Osteoblast (primary cell): ENCODE measurements around the gene EEF1A2. TPM values are rescaled to one million over a fixed set of nuclear protein-coding genes. Genes with fewer than 3 reads are reported as not detected.

ENCODE experiments used
- DNase-seq: peaks from one replicate; pipeline ENCODE4 v3.0.0; 2011; ENCODE audit warnings: low spot score, mixed read lengths; ENCODE audit not compliant: insufficient read length; ENCODE audit errors: missing footprints
- H2AFZ ChIP-seq: 2 replicates; pipeline ENCODE4 v1.6.0; 2011; ENCODE audit warnings: mild to moderate bottlenecking, low read length
- H3K27ac ChIP-seq: 2 replicates; pipeline ENCODE4 v1.5.1; 2011; ENCODE audit warnings: mild to moderate bottlenecking, low read depth, low read length, moderate library complexity
- H3K27me3 ChIP-seq: 2 replicates; pipeline ENCODE4 v1.6.0; 2012; ENCODE audit warnings: mild to moderate bottlenecking, control low read depth, inconsistent platforms, low read length, moderate library complexity; ENCODE audit not compliant: insufficient read depth
- H3K36me3 ChIP-seq: 2 replicates; pipeline ENCODE4 v1.5.1; 2011; ENCODE audit warnings: mild to moderate bottlenecking, low read length, control low read depth, moderate library complexity; ENCODE audit not compliant: insufficient read depth
- H3K4me1 ChIP-seq: 2 replicates; pipeline ENCODE4 v1.5.1; 2011; ENCODE audit warnings: mild to moderate bottlenecking, low read length, control low read depth, moderate library complexity; ENCODE audit not compliant: insufficient read depth
- H3K4me2 ChIP-seq: 2 replicates; pipeline ENCODE4 v1.6.0; 2011; ENCODE audit warnings: mild to moderate bottlenecking, low read length; ENCODE audit not compliant: insufficient read depth
- H3K4me3 ChIP-seq: fragments of 200-600 bp; sonication (generic); 3 replicates; pipeline ENCODE4 v1.5.1; 2012; ENCODE audit warnings: mild to moderate bottlenecking, low read length, inconsistent platforms; ENCODE audit not compliant: insufficient read depth
- H3K79me2 ChIP-seq: 2 replicates; pipeline ENCODE4 v1.6.0; 2012; ENCODE audit warnings: mild to moderate bottlenecking, low read length, control low read depth, inconsistent platforms; ENCODE audit not compliant: insufficient read depth
- H3K9me3 ChIP-seq: 2 replicates; pipeline ENCODE4 v1.5.1; 2011; ENCODE audit warnings: low read depth, low read length, control low read depth
- H4K20me1 ChIP-seq: 2 replicates; pipeline ENCODE4 v1.6.0; 2012; ENCODE audit warnings: mild to moderate bottlenecking, low read length, control low read depth; ENCODE audit not compliant: insufficient read depth
- CTCF ChIP-seq: IDR thresholded peaks from 2 replicates; pipeline ENCODE4 v1.5.1; 2011; ENCODE audit warnings: mild to moderate bottlenecking, low read depth, low read length, moderate library complexity; ENCODE audit errors: extremely low read depth
- total RNA-seq: library from RNA; depleted of rRNA; stranded (reverse); fragments of >200 nt; gene quantifications from 2 replicates; pipeline ENCODE4 v1.2.3, GENCODE V29; 2012

Gene EEF1A2
- total RNA-seq, 1 donor = not detected

GRCh38 chr20:63497138-63497945 lies 1.5 kb downstream of the EEF1A2 start:
- H3K4me1 ChIP-seq = peaks cover 4% of the 10 kb centered on the region
- no peak overlapping the region for H3K27ac ChIP-seq
- no peaks in the 10 kb centered on the region for H3K79me2 ChIP-seq
- DNase-seq = peak; percentile 76
- no peaks in the 10 kb centered on the region for H3K9me3 ChIP-seq
- no peaks in the 10 kb centered on the region for H3K36me3 ChIP-seq
- no peak overlapping the region for H3K4me3 ChIP-seq
- no peak for TF ChIP-seq CTCF
- H4K20me1 ChIP-seq = no peaks in the 10 kb centered on the region
- no peak overlapping the region for H2AFZ ChIP-seq
- H3K27me3 ChIP-seq = peaks cover 32% of the 10 kb centered on the region
- H3K4me2 ChIP-seq = no peak overlapping the region

GRCh38 chr20:63496596-63497120 lies 2.2 kb downstream of the EEF1A2 start:
- no peak for TF ChIP-seq CTCF
- no peaks in the 10 kb centered on the region for H3K79me2 ChIP-seq
- no peaks in the 10 kb centered on the region for H4K20me1 ChIP-seq
- H3K27ac ChIP-seq = no peak overlapping the region
- peaks cover 28% of the 10 kb centered on the region for H3K27me3 ChIP-seq
- H3K4me3 ChIP-seq = peak overlapping the region; percentile 60
- peak overlapping the region; percentile 51 for H2AFZ ChIP-seq
- H3K36me3 ChIP-seq = no peaks in the 10 kb centered on the region
- no peaks in the 10 kb centered on the region for H3K9me3 ChIP-seq
- H3K4me1 ChIP-seq = peaks cover 4% of the 10 kb centered on the region
- DNase-seq = peak; percentile 87
- H3K4me2 ChIP-seq = peak overlapping the region; percentile 76

GRCh38 chr20:63495741-63496595 lies 2.9 kb downstream of the EEF1A2 start:
- Histone ChIP-seq H3K4me2 (peak overlapping the region; percentile 76), H3K36me3 (no peaks in the 10 kb centered on the region), H3K9me3 (no peaks in the 10 kb centered on the region), H3K79me2 (no peaks in the 10 kb centered on the region), H3K4me1 (peaks cover 4% of the 10 kb centered on the region), H3K4me3 (peak overlapping the region; percentile 60), H3K27me3 (peaks cover 26% of the 10 kb centered on the region), H4K20me1 (no peaks in the 10 kb centered on the region), H2AFZ (peak overlapping the region; percentile 51), H3K27ac (no peak overlapping the region)
- peak; percentile 78 for TF ChIP-seq CTCF
- peak; percentile 98 for DNase-seq
